NCI-H524 (cell line): ENCODE measurements around the gene PAX5.
"Not testable (repeated sequence)": the region's sequence is repeated elsewhere in the genome, so short reads cannot be mapped to it uniquely, and the experiment has no call there.

ENCODE experiments used
- DNase-seq, 2 experiments: peaks; one replicate each; lab custom pipeline; 2025; lab: John Stamatoyannopoulos, UW

PAX5 gene

GRCh38 chr9:36878986-36879982 is 154.8 kb downstream of the PAX5 start:
- DNase-seq, result peak in 1 of 2 experiments; percentile 32

- DNase-seq, result no peak
Observed at GRCh38 chr9:36877239-36877638, 156.8 kb downstream of the PAX5 start.

GRCh38 chr9:36876056-36876455 is 158.0 kb downstream of the PAX5 start:
- DNase-seq, result no peak

- DNase-seq, result no peak
Observed at GRCh38 chr9:36874921-36875320, 159.1 kb downstream of the PAX5 start.

GRCh38 chr9:36874261-36874660 is 159.8 kb downstream of the PAX5 start:
- DNase-seq, result no peak

GRCh38 chr9:36873247-36873875 is 160.7 kb downstream of the PAX5 start:
- DNase-seq, result peak in 1 of 2 experiments; percentile 45

- no peak for DNase-seq
Observed at GRCh38 chr9:36872641-36873040, 161.4 kb downstream of the PAX5 start.

GRCh38 chr9:36871606-36872005 is 162.5 kb downstream of the PAX5 start:
- no peak for DNase-seq

GRCh38 chr9:36870960-36871359 is 163.1 kb downstream of the PAX5 start:
- peak; percentile 36 to 87 for DNase-seq

GRCh38 chr9:36869605-36870004 is 164.5 kb downstream of the PAX5 start:
- DNase-seq, result not testable (repeated sequence)

GRCh38 chr9:36868586-36869282 is 165.3 kb downstream of the PAX5 start:
- DNase-seq, result no peak

- DNase-seq, result no peak
Observed at GRCh38 chr9:36867672-36868471, 166.2 kb downstream of the PAX5 start.

GRCh38 chr9:36867241-36867640 is 166.8 kb downstream of the PAX5 start:
- no peak for DNase-seq

GRCh38 chr9:36866840-36867239 is 167.2 kb downstream of the PAX5 start:
- no peak for DNase-seq

- no peak for DNase-seq
Observed at GRCh38 chr9:36865731-36866635, 168.1 kb downstream of the PAX5 start.

- peak in 1 of 2 experiments; percentile 55 for DNase-seq
Observed at GRCh38 chr9:36864491-36865410, 169.3 kb downstream of the PAX5 start.

- DNase-seq, result peak in 1 of 2 experiments; percentile 7
Observed at GRCh38 chr9:36862206-36863145, 171.6 kb downstream of the PAX5 start.

GRCh38 chr9:36861528-36862205 is 172.4 kb downstream of the PAX5 start:
- DNase-seq, result no peak
